Lower leg skin (tissue), 3 donors: ENCODE measurements around the gene TBRG1.

Experiments
- CTCF ChIP-seq, 3 donors: fragments of 450-650 bp; IDR thresholded peaks; one replicate each; pipeline ENCODE4 v1.5.1; 2016; ENCODE audit warnings: antibody characterized with exemption in 3 of 3, mild to moderate bottlenecking in 3 of 3, moderate library complexity in 2 of 3
- POLR2A ChIP-seq, 2 donors: fragments of 450-650 bp; IDR thresholded peaks; one replicate each; pipeline ENCODE4 v1.6.1; 2016 to 2017; ENCODE audit warnings: antibody characterized with exemption in 2 of 2, mild to moderate bottlenecking in 1 of 2, moderate library complexity in 1 of 2

- TF ChIP-seq CTCF (IDR thresholded peaks at IDR 0.05) (no peak), POLR2A (IDR thresholded peaks at IDR 0.05) (no peak)
Measured at GRCh38 chr11:124670732-124671131, 48.1 kb downstream of the TBRG1 start.
